ENCODE measurements around the gene GNG12.

DNA sequence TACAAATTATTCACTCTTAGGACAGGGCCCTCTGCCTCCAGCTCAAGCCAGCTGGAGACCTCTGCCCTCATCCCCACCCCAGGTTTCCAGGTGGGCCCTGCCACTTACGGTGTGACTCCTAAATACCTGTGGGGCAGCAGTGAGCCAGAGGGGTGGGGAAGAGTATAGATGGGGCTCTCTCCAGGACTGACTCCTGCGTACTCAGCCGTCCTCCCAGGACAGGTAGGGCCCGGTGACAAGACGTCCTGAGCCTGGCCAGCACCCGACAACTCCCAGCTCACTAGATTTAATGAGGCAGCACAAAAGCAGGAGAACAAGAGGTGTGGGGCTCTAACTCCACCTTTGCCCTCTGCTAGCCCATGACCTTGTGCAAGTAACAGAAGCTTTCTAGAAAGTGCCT, 16.8 kb downstream of the GNG12 start:
- no peak for TF ChIP-seq POLR2A (IDR thresholded peaks at IDR 0.05)
- TF ChIP-seq, protein P1, sequence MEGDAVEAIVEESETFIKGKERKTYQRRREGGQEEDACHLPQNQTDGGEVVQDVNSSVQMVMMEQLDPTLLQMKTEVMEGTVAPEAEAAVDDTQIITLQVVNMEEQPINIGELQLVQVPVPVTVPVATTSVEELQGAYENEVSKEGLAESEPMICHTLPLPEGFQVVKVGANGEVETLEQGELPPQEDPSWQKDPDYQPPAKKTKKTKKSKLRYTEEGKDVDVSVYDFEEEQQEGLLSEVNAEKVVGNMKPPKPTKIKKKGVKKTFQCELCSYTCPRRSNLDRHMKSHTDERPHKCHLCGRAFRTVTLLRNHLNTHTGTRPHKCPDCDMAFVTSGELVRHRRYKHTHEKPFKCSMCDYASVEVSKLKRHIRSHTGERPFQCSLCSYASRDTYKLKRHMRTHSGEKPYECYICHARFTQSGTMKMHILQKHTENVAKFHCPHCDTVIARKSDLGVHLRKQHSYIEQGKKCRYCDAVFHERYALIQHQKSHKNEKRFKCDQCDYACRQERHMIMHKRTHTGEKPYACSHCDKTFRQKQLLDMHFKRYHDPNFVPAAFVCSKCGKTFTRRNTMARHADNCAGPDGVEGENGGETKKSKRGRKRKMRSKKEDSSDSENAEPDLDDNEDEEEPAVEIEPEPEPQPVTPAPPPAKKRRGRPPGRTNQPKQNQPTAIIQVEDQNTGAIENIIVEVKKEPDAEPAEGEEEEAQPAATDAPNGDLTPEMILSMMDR (IDR thresholded peaks at IDR 0.05): no peak
